ENCODE measurements around the gene NMUR2.

- TF ChIP-seq POLR2AphosphoS5 (IDR thresholded peaks at IDR 0.05; ENCODE audit: insufficient read depth, low read depth, low read length) (no peak), JUN (IDR thresholded peaks at IDR 0.05; ENCODE audit: borderline replicate concordance, insufficient read depth, insufficient read length, low read depth) (no peak)
Measured at GRCh38 chr5:152422081-152422480, 17.0 kb upstream of the NMUR2 start.

Measured in endothelial cell of umbilical vein (primary cell).